NCI-H1930 (cell line): ENCODE measurements around the gene HDAC9.

Source experiments
- DNase-seq, 2 experiments: peaks; one replicate each; lab custom pipeline; 2025; lab: John Stamatoyannopoulos, UW

The HDAC9 gene

DNA sequence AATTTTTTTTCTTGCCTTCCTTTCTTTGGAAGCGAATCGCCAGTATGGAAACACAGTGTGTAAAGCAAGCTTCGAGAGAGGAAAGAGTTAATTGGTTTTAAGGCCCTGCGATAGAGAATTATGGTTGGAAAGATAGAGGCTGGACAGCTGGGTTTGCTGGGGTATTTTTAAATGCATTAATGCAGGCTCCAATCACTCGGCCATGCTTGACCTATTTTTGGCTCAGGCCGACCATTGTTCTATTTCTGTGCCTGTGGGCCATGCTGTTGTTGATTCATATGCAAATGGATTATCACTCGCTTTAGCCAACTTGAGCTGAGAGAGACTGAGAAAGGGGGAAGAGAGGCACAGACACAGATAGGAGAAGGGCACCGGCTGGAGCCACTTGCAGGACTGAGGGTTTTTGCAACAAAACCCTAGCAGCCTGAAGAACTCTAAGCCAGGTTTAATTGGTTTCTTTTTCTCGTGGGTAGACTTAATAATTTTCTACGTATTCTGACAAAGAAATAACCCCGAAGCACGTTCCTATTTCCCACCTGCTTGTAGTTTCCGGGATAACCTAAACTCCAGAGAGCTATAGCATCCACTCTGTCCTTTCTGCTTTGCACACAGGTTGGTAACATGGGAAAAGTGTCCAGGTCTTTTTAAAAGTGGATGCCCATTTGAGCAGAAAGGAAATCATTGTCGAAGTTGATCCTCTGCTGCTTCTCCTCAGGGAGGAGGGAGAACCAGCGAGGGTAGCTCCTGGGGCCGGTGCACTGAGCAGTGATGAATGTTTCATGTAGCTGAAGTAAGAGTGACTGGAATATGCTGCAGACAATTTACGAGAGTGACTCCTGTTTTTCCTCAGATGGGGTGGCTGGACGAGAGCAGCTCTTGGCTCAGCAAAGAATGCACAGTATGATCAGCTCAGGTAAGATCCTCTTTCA is at the start of gene HDAC9:
Gene HDAC9, plus strand, starts transcription at position 338 of the 929 bp plus-strand sequence. Its CDS starts 554 bp downstream, at position 892.
- peak; percentile 34 to 45 for DNase-seq

- no peak for DNase-seq
Measured at GRCh38 chr7:18445916-18446520, 49.5 kb upstream of the HDAC9 start.

GRCh38 chr7:18450019-18450418 is 45.5 kb upstream of the HDAC9 start:
- no peak for DNase-seq

DNA sequence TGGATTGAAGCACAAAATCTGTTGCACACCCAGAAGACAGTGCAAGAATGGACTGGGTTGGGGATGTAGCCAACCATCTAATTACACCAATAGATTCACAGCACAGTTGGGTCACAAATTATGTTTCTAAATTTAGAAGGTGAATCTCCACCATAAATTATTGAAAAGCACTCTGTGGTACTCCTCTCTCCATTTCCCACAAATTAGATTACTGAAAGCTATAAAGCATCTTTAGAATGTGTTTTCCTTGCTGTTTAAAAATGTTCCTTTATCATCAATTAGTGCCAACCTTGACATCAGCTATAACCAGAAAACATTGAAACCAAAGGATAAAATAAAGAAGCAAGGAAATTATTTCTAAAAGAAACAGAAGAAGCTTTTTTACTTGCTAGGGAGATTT is 39.9 kb upstream of the HDAC9 start:
- DNase-seq, result no peak

GRCh38 chr7:18457832-18458231 is 37.7 kb upstream of the HDAC9 start:
- DNase-seq, result no peak

- DNase-seq, result no peak
Measured at GRCh38 chr7:18458830-18459229, 36.7 kb upstream of the HDAC9 start.

DNA sequence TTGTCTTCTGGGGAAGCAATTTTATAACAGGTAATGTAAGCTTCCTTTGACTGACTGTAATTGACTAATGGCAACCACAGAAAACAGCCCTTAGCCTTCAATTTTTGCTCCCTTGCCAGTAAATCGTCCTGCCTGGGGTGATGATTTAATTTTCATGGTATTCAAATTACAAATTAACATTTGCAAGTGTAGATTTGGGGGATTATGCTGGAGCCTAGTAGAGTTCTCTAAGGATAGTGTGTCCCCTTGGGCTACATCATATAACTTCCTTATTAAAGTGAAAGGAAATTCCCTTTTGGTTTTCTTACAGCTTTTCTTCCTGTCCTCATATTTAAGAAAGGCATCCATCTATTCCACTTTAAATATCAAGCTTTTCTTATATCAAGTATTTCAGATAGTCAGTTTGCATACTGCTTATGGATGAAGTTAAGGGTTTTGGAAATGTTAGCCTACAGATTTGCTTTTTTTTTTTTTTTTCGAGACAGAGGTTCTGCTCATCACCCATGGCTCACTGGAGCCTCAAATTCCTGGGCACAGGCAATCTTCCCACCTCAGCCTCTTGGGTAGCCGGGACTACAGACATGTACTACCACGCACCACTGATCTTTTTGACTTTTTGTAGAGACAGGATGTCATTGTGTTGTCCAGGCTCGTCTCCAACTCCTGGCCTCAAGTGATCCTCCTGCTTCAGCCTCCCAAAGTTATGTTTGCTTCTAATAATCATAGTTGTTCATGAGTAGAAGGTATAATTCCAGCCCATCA is 35.9 kb upstream of the HDAC9 start:
- no peak for DNase-seq

DNA sequence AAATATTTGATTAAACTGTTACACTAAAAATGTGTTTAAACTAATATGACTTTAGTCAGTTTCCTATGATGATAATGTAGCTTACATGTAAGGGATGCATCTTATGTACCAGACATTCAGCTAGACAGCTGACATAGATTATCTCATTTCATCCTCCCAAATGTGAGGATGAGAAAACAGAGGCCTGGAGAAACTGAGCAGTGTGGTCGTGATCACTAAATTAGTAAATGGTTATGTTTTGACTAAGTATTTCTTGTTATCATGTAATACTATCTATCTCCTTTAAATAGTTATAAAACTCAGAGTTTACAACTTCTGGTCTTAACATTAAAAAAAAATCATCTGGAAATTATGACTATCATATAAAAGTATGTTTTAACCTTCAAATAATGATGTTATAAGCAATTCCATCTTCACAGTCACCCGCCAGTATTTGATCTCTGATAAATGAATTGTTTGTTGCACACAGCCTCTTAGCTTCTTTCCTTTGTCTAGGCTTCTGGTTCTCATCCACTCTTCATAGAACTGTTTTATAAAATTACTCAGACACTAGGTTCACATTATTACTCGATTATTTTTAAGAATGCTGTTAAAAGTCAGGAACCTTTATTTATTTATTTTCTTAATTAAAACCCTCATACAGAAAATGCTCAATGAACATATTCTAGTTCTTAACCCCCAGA is 33.6 kb upstream of the HDAC9 start:
- DNase-seq, result no peak

DNA sequence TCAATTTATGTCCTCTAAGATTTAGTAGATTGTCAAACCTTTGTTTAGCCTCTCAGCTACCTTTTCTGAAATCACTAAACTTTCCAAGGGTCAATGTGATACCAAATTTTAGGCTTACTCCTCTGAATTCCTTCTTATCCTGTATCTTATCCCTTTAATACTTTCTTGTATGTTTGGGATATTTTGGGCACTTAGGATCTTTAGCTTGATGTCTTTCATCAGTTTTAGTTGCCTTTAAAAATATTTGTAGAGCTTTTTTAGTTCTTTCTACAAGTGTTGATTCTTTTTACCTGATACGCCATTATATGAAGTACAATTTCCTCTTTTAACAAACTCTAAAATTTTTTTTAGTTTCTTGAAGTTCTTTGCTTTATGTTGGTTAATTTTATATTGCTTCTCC is 30.7 kb upstream of the HDAC9 start:
- no peak for DNase-seq

DNA sequence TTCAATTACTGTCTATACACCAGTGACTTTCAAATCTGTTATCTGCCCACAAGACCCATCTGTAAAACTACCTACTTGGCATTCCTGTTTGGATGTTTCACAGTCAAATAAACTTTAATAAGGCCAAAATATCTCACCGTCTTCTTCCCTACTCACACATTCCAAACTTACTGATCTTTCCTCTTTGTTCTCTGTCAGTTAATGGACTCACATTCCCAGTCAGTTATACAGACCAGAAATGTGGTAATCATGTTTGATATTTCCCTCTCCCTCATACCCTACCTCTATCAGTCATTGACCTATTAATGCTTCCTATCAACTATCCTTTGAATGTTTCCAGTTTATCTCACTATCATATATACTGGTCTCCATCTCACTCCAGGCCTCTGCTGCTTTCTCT is 28.5 kb upstream of the HDAC9 start:
- no peak for DNase-seq

GRCh38 chr7:18468795-18469194 is 26.8 kb upstream of the HDAC9 start:
- DNase-seq, result no peak

DNA sequence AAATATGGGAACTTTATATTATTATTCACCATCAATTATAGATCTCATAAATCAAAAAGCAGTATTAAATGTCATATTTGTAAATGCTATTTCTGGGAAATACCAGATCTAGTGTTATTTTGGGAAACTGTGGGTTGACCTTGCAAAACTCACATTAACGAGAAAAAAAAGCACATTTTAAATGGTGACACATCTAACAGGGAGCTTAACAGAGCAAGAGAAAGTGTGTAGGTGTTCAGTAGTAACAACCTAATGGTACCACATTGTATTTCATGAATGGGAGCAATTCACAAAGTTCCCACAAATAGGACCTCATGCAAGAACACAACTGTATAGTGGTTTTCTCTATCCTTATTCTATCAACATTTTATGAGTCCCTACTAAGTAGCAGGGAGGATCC is 26.2 kb upstream of the HDAC9 start:
- DNase-seq, result no peak

GRCh38 chr7:18471476-18472160 is 23.9 kb upstream of the HDAC9 start:
- no peak for DNase-seq

DNA sequence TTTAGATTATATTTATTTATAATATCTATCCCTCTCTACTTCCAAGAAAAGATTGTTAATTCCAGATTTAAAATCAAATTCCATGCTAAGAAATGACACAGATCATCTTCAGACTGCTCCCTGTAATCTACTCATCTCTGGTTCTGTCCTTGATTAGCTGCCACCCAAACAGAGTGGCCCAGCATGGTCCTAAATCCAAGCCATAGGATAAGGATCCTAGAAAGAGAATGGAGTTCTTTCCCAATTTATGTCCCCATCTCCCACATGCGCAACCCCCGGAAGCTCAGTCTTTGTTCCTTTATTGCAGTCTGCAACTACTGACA is 23.4 kb upstream of the HDAC9 start:
- DNase-seq, result no peak

DNA sequence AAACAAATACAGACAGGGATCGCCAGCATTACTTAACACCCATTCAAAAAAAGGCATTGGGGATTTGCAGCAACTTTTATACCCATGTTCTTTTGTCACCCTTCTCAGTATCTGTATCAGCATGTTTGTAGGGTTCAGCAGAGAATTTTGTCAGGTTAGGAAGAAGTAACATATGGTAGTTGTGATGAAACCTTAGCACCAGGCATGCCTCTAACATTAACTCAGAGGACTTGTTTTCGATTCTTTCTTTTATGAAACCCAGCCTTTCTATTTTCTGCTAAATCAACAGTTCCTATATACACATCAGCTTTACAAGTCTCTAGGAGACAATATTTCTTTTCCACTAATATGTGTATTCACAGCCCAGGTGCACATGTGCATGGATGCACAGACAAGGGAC is 22.4 kb upstream of the HDAC9 start:
- no peak for DNase-seq

- no peak for DNase-seq
Measured at GRCh38 chr7:18474944-18475343, 20.6 kb upstream of the HDAC9 start.

- DNase-seq, result no peak
Measured at GRCh38 chr7:18475488-18475887, 20.1 kb upstream of the HDAC9 start.

DNA sequence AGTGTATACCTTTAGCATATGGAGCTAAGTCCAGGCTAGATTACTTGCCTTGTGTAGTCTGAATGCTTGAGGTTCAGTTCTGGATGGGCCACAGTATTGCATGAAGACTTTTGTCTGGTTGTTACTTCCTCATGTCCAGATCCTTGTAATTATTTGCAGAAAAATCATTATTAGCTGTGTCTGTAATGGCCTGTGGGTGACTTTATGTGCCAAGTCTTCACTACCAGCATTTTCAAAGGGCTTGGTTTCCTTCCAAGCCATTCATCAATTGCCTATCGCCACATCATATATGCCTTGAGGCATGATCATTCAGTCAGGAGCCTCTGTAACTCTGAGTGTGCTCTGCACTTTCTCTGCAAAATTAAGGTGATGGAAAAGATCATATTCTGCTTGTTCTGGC is 13.8 kb upstream of the HDAC9 start:
- DNase-seq, result no peak

- no peak for DNase-seq
Measured at GRCh38 chr7:18488049-18488448, 7.5 kb upstream of the HDAC9 start.

- DNase-seq, result no peak
Measured at GRCh38 chr7:18489624-18490023, 5.9 kb upstream of the HDAC9 start.

DNA sequence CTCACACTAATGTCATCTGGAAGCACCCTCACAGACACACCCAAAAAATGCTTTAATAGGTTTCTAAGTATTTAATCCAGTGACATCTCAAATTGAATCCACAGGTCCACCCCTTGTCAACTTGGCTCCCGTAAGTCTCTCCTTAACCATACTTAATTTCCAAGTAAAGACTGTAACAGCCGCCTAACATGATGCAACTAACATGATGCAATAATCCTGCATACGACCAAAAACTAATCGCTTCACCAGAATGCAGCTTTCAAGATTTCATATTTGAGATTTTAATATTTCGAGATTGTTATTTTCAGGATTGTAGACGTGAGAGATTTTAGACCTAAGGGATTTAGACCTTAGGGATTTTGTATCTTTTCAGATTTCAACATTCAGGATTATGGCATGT is 3.7 kb upstream of the HDAC9 start:
- DNase-seq, result no peak

GRCh38 chr7:18494406-18494805 is 1.1 kb upstream of the HDAC9 start:
- DNase-seq, result no peak
